Gastrocnemius medialis (tissue), 4 donors: ENCODE data around the gene ANKRD63. TPM values are rescaled to one million over a fixed set of nuclear protein-coding genes. Genes with fewer than 3 reads are reported as not detected.

ENCODE experiments used
- ATAC-seq, 2 donors: fragments of 150-250 bp; one replicate each; pipeline ENCODE4 v1.9.1; 2016
- DNase-seq, 2 donors: peaks; one replicate each; pipeline ENCODE4 v3.0.0-alpha.2; 2019
- H3K27ac ChIP-seq, 4 donors: fragments of 200-600 bp; sonication (generic); 1 replicate in 1 of 4; 2 replicates in 3 of 4; pipeline ENCODE4 v1.5.1; 2016 to 2018; ENCODE audit warnings: mild to moderate bottlenecking in 2 of 4, moderate library complexity in 1 of 4
- H3K27me3 ChIP-seq, 3 donors: fragments of 200-600 bp; sonication (generic) in 2 of 3; 1 replicate in 1 of 3; 2 replicates in 2 of 3; pipeline versions ENCODE4 v1.5.1 to v1.6.0; 2016 to 2019; ENCODE audit warnings: mild to moderate bottlenecking in 1 of 3, moderate library complexity in 1 of 3
- H3K36me3 ChIP-seq, 2 donors: fragments of 200-600 bp; sonication (generic) in 1 of 2; one replicate each; pipeline ENCODE4 v1.5.1; 2017 to 2018
- H3K4me1 ChIP-seq, 2 donors: fragments of 200-600 bp; sonication (generic) in 1 of 2; one replicate each; pipeline ENCODE4 v1.5.1; 2016 to 2017; ENCODE audit warnings: mild to moderate bottlenecking in 2 of 2
- H3K4me3 ChIP-seq, 4 donors: fragments of 200-600 bp; sonication (generic) in 3 of 4; 1 replicate in 1 of 4; 2 replicates in 3 of 4; pipeline ENCODE4 v1.5.1; 2016 to 2019; ENCODE audit warnings: mild to moderate bottlenecking in 2 of 4
- H3K9me3 ChIP-seq, 3 donors: fragments of 200-600 bp; sonication (generic) in 2 of 3; 1 replicate in 1 of 3; 2 replicates in 2 of 3; pipeline ENCODE4 v1.5.1; 2016 to 2019
- POLR2A ChIP-seq, 2 donors: fragments of 450-650 bp; IDR thresholded peaks; one replicate each; pipeline ENCODE4 v1.6.1; 2017; ENCODE audit warnings: antibody characterized with exemption in 2 of 2, mild to moderate bottlenecking in 2 of 2, moderate library complexity in 2 of 2
- in situ Hi-C, 4 donors: fragments of 200-750 bp; cut with MboI; loops; one replicate each; pipeline versions ENCODE4 v1.15.0 to v1.8.0; 2017; ENCODE audit warnings: low sequenced_read_pairs in 4 of 4
- intact Hi-C: fragments of 100-400 bp; cut with DNase I; formaldehyde crosslinking; loops from one replicate; pipeline ENCODE4 v1.15.1; 2023; ENCODE audit warnings: low total_unique reads
- total RNA-seq, 4 donors: library from RNA; depleted of rRNA; stranded (reverse); fragments of >200 nt; gene quantifications; one replicate each; pipeline versions ENCODE4 v1.1.0 to v1.2.3, GENCODE V29; 2016
- TF ChIP-seq, protein P1 (sequence below), 5 experiments: fragments of 450-650 bp in 3 of 5; fragments of 200-600 bp in 2 of 5; sonication (generic) in 2 of 5; IDR thresholded peaks in 4 of 5; conservative IDR thresholded peaks in 1 of 5; 1 replicate in 4 of 5; 2 replicates in 1 of 5; pipeline ENCODE4 v1.5.1; 2016 to 2019; ENCODE audit warnings: antibody characterized with exemption in 5 of 5, mild to moderate bottlenecking in 3 of 5, moderate library complexity in 3 of 5

ANKRD63 gene
- total RNA-seq, 4 donors from 2014 or later: not detected

GRCh38 chr15:40302288-40302886, 19.5 kb upstream of the ANKRD63 start:
- no peak for ATAC-seq
- H3K27ac ChIP-seq: no peak overlapping the region
- H3K27me3 ChIP-seq: peaks cover 0 to 4% (median 0%) of the 10 kb centered on the region in 3 donors
- H3K4me3 ChIP-seq: no peak overlapping the region
- H3K4me1 ChIP-seq: no peaks in the 10 kb centered on the region
- no peaks in the 10 kb centered on the region for H3K36me3 ChIP-seq
- in situ Hi-C loops: no loop called here
- intact Hi-C loops: no loop called here
- H3K9me3 ChIP-seq: no peaks in the 10 kb centered on the region
- TF ChIP-seq, protein P1, sequence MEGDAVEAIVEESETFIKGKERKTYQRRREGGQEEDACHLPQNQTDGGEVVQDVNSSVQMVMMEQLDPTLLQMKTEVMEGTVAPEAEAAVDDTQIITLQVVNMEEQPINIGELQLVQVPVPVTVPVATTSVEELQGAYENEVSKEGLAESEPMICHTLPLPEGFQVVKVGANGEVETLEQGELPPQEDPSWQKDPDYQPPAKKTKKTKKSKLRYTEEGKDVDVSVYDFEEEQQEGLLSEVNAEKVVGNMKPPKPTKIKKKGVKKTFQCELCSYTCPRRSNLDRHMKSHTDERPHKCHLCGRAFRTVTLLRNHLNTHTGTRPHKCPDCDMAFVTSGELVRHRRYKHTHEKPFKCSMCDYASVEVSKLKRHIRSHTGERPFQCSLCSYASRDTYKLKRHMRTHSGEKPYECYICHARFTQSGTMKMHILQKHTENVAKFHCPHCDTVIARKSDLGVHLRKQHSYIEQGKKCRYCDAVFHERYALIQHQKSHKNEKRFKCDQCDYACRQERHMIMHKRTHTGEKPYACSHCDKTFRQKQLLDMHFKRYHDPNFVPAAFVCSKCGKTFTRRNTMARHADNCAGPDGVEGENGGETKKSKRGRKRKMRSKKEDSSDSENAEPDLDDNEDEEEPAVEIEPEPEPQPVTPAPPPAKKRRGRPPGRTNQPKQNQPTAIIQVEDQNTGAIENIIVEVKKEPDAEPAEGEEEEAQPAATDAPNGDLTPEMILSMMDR (IDR thresholded peaks at IDR 0.05 in 4 of 5, conservative IDR thresholded peaks at IDR 0.05 in 1 of 5): no peak
- no peak for TF ChIP-seq POLR2A (IDR thresholded peaks at IDR 0.05)
- DNase-seq: no peak

GRCh38 chr15:40301467-40302179, 18.8 kb upstream of the ANKRD63 start:
- in situ Hi-C loops (no loop called here), intact Hi-C loops (no loop called here)
- TF ChIP-seq, protein P1 (IDR thresholded peaks at IDR 0.05 in 4 of 5, conservative IDR thresholded peaks at IDR 0.05 in 1 of 5): no peak
- TF ChIP-seq POLR2A (IDR thresholded peaks at IDR 0.05): no peak
- Histone ChIP-seq H3K36me3 (no peaks in the 10 kb centered on the region), H3K4me3 (no peak overlapping the region), H3K27me3 (peaks cover 0 to 4% (median 0%) of the 10 kb centered on the region in 3 donors), H3K27ac (no peak overlapping the region), H3K4me1 (no peaks in the 10 kb centered on the region), H3K9me3 (no peaks in the 10 kb centered on the region)
- ATAC-seq (no peak), DNase-seq (no peak)

- Histone ChIP-seq H3K36me3 (no peaks in the 10 kb centered on the region), H3K4me1 (no peaks in the 10 kb centered on the region)
- DNase-seq: no peak
Observed at GRCh38 chr15:40300771-40301170, 17.9 kb upstream of the ANKRD63 start.

GRCh38 chr15:40300367-40300766, 17.5 kb upstream of the ANKRD63 start:
- Histone ChIP-seq H3K4me3 (no peak overlapping the region), H3K36me3 (no peaks in the 10 kb centered on the region), H3K9me3 (no peaks in the 10 kb centered on the region), H3K27me3 (peaks cover 0 to 4% (median 0%) of the 10 kb centered on the region in 3 donors), H3K27ac (no peak overlapping the region), H3K4me1 (no peaks in the 10 kb centered on the region)
- in situ Hi-C loops (no loop called here), intact Hi-C loops (no loop called here)
- TF ChIP-seq, protein P1 (IDR thresholded peaks at IDR 0.05 in 4 of 5, conservative IDR thresholded peaks at IDR 0.05 in 1 of 5): no peak
- TF ChIP-seq POLR2A (IDR thresholded peaks at IDR 0.05): no peak
- ATAC-seq: no peak
- DNase-seq: no peak

More at GRCh38 chr15:40300771-40301170, 17.9 kb upstream of the ANKRD63 start:
- no peak for ATAC-seq
- Histone ChIP-seq H3K27ac (no peak overlapping the region), H3K27me3 (peaks cover 0 to 4% (median 0%) of the 10 kb centered on the region in 3 donors), H3K9me3 (no peaks in the 10 kb centered on the region), H3K4me3 (no peak overlapping the region)
- intact Hi-C loops (no loop called here), in situ Hi-C loops (no loop called here)
- TF ChIP-seq, protein P1 (IDR thresholded peaks at IDR 0.05 in 4 of 5, conservative IDR thresholded peaks at IDR 0.05 in 1 of 5): no peak
- no peak for TF ChIP-seq POLR2A (IDR thresholded peaks at IDR 0.05)
